ENCODE data around the gene OXGR1.
A peak's percentile ranks its signal among the peaks of the same experiment; 100 is the strongest.
"Not testable (repeated sequence)": the region's sequence is repeated elsewhere in the genome, so short reads cannot be mapped to it uniquely, and the experiment has no call there.

OXGR1 gene
- 0 reads per million in 3 donors for total RNA-seq

GRCh38 chr13:96994017-96994857 is at the start of gene OXGR1:
TSS of gene OXGR1 (minus strand) at chr13:96994476. CDS start at chr13:96987759, 6,717 bp downstream.
- Histone ChIP-seq H3K9me3 (ENCODE audit: control insufficient read depth, low read length) (no peaks in the 10 kb centered on the region), H3K27me3 (replicated peaks; ENCODE audit: control insufficient read depth, insufficient read depth, low read length, poor library complexity, severe bottlenecking) (peaks cover 6% of the 10 kb centered on the region), H3K27ac (ENCODE audit: insufficient read depth, low read length, poor library complexity, severe bottlenecking) (no peak within 1 kb of the TSS), H3K36me3 (ENCODE audit: control insufficient read depth, insufficient read depth, low read length) (no peaks in the 10 kb centered on the region), H3K4me1 (ENCODE audit: control insufficient read depth, insufficient read depth, low read length, poor library complexity, severe bottlenecking) (no peaks in the 10 kb centered on the region), H3K4me3 (ENCODE audit: insufficient read depth, low read depth, low read length, poor library complexity, severe bottlenecking) (no peak within 1 kb of the TSS)
- no peak for DNase-seq

- no peaks in the 10 kb centered on the region for H3K27me3 ChIP-seq (replicated peaks; ENCODE audit: control insufficient read depth, insufficient read depth, low read length, poor library complexity, severe bottlenecking)
- DNase-seq: no peak
- no peak overlapping the region for H3K4me3 ChIP-seq (ENCODE audit: insufficient read depth, low read depth, low read length, poor library complexity, severe bottlenecking)
- H3K4me1 ChIP-seq (ENCODE audit: control insufficient read depth, insufficient read depth, low read length, poor library complexity, severe bottlenecking): no peaks in the 10 kb centered on the region
- no peaks in the 10 kb centered on the region for H3K36me3 ChIP-seq (ENCODE audit: control insufficient read depth, insufficient read depth, low read length)
- no peak overlapping the region for H3K27ac ChIP-seq (ENCODE audit: insufficient read depth, low read length, poor library complexity, severe bottlenecking)
- H3K9me3 ChIP-seq (ENCODE audit: control insufficient read depth, low read length): no peaks in the 10 kb centered on the region
These were observed 49.0 kb upstream of the OXGR1 start for GRCh38 chr13:97043302-97043701.

- Histone ChIP-seq H3K27me3 (replicated peaks; ENCODE audit: control insufficient read depth, insufficient read depth, low read length, poor library complexity, severe bottlenecking) (peaks cover 4% of the 10 kb centered on the region), H3K4me1 (ENCODE audit: control insufficient read depth, insufficient read depth, low read length, poor library complexity, severe bottlenecking) (no peaks in the 10 kb centered on the region), H3K27ac (ENCODE audit: insufficient read depth, low read length, poor library complexity, severe bottlenecking) (no peak overlapping the region), H3K36me3 (ENCODE audit: control insufficient read depth, insufficient read depth, low read length) (no peaks in the 10 kb centered on the region), H3K4me3 (ENCODE audit: insufficient read depth, low read depth, low read length, poor library complexity, severe bottlenecking) (no peak overlapping the region), H3K9me3 (ENCODE audit: control insufficient read depth, low read length) (no peaks in the 10 kb centered on the region)
- no peak for DNase-seq
These were observed 36.6 kb upstream of the OXGR1 start for GRCh38 chr13:97030705-97031452.

- Histone ChIP-seq H3K4me1 (ENCODE audit: control insufficient read depth, insufficient read depth, low read length, poor library complexity, severe bottlenecking) (no peaks in the 10 kb centered on the region), H3K27me3 (replicated peaks; ENCODE audit: control insufficient read depth, insufficient read depth, low read length, poor library complexity, severe bottlenecking) (peaks cover 4% of the 10 kb centered on the region), H3K9me3 (ENCODE audit: control insufficient read depth, low read length) (no peaks in the 10 kb centered on the region), H3K4me3 (ENCODE audit: insufficient read depth, low read depth, low read length, poor library complexity, severe bottlenecking) (no peak overlapping the region), H3K27ac (ENCODE audit: insufficient read depth, low read length, poor library complexity, severe bottlenecking) (no peak overlapping the region), H3K36me3 (ENCODE audit: control insufficient read depth, insufficient read depth, low read length) (no peaks in the 10 kb centered on the region)
- peak in 2 of 3 donors; percentile 9 to 16 for DNase-seq
These were observed 34.4 kb upstream of the OXGR1 start for GRCh38 chr13:97028441-97029299.

- H3K4me3 ChIP-seq (ENCODE audit: insufficient read depth, low read depth, low read length, poor library complexity, severe bottlenecking): no peak overlapping the region
- no peak overlapping the region for H3K27ac ChIP-seq (ENCODE audit: insufficient read depth, low read length, poor library complexity, severe bottlenecking)
- peaks cover 4% of the 10 kb centered on the region for H3K27me3 ChIP-seq (replicated peaks; ENCODE audit: control insufficient read depth, insufficient read depth, low read length, poor library complexity, severe bottlenecking)
- DNase-seq: no peak
- no peaks in the 10 kb centered on the region for H3K4me1 ChIP-seq (ENCODE audit: control insufficient read depth, insufficient read depth, low read length, poor library complexity, severe bottlenecking)
- H3K9me3 ChIP-seq (ENCODE audit: control insufficient read depth, low read length): no peaks in the 10 kb centered on the region
- H3K36me3 ChIP-seq (ENCODE audit: control insufficient read depth, insufficient read depth, low read length): no peaks in the 10 kb centered on the region
These were observed 32.9 kb upstream of the OXGR1 start for GRCh38 chr13:97027162-97027554.

- DNase-seq: no peak
- H3K4me3 ChIP-seq (ENCODE audit: insufficient read depth, low read depth, low read length, poor library complexity, severe bottlenecking): no peak overlapping the region
- H3K9me3 ChIP-seq (ENCODE audit: control insufficient read depth, low read length): no peaks in the 10 kb centered on the region
- H3K27ac ChIP-seq (ENCODE audit: insufficient read depth, low read length, poor library complexity, severe bottlenecking): no peak overlapping the region
- no peaks in the 10 kb centered on the region for H3K36me3 ChIP-seq (ENCODE audit: control insufficient read depth, insufficient read depth, low read length)
- H3K27me3 ChIP-seq (replicated peaks; ENCODE audit: control insufficient read depth, insufficient read depth, low read length, poor library complexity, severe bottlenecking): peaks cover 4% of the 10 kb centered on the region
- H3K4me1 ChIP-seq (ENCODE audit: control insufficient read depth, insufficient read depth, low read length, poor library complexity, severe bottlenecking): no peaks in the 10 kb centered on the region
These were observed 32.4 kb upstream of the OXGR1 start for GRCh38 chr13:97026531-97027161.

GRCh38 chr13:97023812-97024211 is 29.5 kb upstream of the OXGR1 start:
- not testable (repeated sequence) for H3K4me1 ChIP-seq (ENCODE audit: control insufficient read depth, insufficient read depth, low read length, poor library complexity, severe bottlenecking); H3K36me3 ChIP-seq (ENCODE audit: control insufficient read depth, insufficient read depth, low read length); H3K27ac ChIP-seq (ENCODE audit: insufficient read depth, low read length, poor library complexity, severe bottlenecking); H3K9me3 ChIP-seq (ENCODE audit: control insufficient read depth, low read length); H3K4me3 ChIP-seq (ENCODE audit: insufficient read depth, low read depth, low read length, poor library complexity, severe bottlenecking); H3K27me3 ChIP-seq (replicated peaks; ENCODE audit: control insufficient read depth, insufficient read depth, low read length, poor library complexity, severe bottlenecking); DNase-seq

GRCh38 chr13:97023117-97023516 is 28.8 kb upstream of the OXGR1 start:
- Histone ChIP-seq H3K27me3 (replicated peaks; ENCODE audit: control insufficient read depth, insufficient read depth, low read length, poor library complexity, severe bottlenecking) (no peaks in the 10 kb centered on the region), H3K27ac (ENCODE audit: insufficient read depth, low read length, poor library complexity, severe bottlenecking) (no peak overlapping the region), H3K4me1 (ENCODE audit: control insufficient read depth, insufficient read depth, low read length, poor library complexity, severe bottlenecking) (no peaks in the 10 kb centered on the region), H3K36me3 (ENCODE audit: control insufficient read depth, insufficient read depth, low read length) (no peaks in the 10 kb centered on the region), H3K9me3 (ENCODE audit: control insufficient read depth, low read length) (no peaks in the 10 kb centered on the region), H3K4me3 (ENCODE audit: insufficient read depth, low read depth, low read length, poor library complexity, severe bottlenecking) (no peak overlapping the region)
- DNase-seq: no peak

GRCh38 chr13:97021241-97021640 is 27.0 kb upstream of the OXGR1 start:
- no peaks in the 10 kb centered on the region for H3K36me3 ChIP-seq (ENCODE audit: control insufficient read depth, insufficient read depth, low read length)
- no peak overlapping the region for H3K4me3 ChIP-seq (ENCODE audit: insufficient read depth, low read depth, low read length, poor library complexity, severe bottlenecking)
- DNase-seq: no peak
- H3K27ac ChIP-seq (ENCODE audit: insufficient read depth, low read length, poor library complexity, severe bottlenecking): no peak overlapping the region
- no peaks in the 10 kb centered on the region for H3K27me3 ChIP-seq (replicated peaks; ENCODE audit: control insufficient read depth, insufficient read depth, low read length, poor library complexity, severe bottlenecking)
- H3K9me3 ChIP-seq (ENCODE audit: control insufficient read depth, low read length): no peaks in the 10 kb centered on the region
- H3K4me1 ChIP-seq (ENCODE audit: control insufficient read depth, insufficient read depth, low read length, poor library complexity, severe bottlenecking): no peaks in the 10 kb centered on the region
